ENCODE results near the gene PDILT.

DNA sequence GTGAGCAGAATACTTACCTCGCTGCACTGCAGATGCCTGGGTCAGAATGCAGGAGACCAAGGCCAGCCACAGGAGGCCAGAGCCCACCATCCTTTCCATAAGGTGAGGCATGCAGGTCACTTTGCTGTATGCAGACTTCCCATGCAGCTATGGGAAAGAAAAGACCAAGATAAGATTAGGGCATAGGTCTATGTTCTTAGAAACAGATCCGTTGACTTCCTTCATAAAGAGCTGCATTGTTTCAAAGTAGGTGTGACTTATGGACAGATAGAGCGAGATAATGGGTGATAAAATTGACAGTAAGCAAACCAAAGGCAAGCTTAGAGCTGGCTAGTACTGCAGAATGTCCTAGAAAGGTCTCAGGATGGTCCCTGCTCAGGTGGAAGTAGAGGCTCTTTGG lies 78.2 kb downstream of the PDILT start:
- TF ChIP-seq, protein P1, sequence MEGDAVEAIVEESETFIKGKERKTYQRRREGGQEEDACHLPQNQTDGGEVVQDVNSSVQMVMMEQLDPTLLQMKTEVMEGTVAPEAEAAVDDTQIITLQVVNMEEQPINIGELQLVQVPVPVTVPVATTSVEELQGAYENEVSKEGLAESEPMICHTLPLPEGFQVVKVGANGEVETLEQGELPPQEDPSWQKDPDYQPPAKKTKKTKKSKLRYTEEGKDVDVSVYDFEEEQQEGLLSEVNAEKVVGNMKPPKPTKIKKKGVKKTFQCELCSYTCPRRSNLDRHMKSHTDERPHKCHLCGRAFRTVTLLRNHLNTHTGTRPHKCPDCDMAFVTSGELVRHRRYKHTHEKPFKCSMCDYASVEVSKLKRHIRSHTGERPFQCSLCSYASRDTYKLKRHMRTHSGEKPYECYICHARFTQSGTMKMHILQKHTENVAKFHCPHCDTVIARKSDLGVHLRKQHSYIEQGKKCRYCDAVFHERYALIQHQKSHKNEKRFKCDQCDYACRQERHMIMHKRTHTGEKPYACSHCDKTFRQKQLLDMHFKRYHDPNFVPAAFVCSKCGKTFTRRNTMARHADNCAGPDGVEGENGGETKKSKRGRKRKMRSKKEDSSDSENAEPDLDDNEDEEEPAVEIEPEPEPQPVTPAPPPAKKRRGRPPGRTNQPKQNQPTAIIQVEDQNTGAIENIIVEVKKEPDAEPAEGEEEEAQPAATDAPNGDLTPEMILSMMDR (IDR thresholded peaks at IDR 0.05), result no peak
- no peak for TF ChIP-seq POLR2A (IDR thresholded peaks at IDR 0.05)

Data from adrenal gland (tissue), 5 donors.